Measurements from ENCODE around the gene FSD1.
"Not testable (repeated sequence)": the region's sequence is repeated elsewhere in the genome, so short reads cannot be mapped to it uniquely, and the experiment has no call there.

Gene FSD1

GRCh38 chr19:4345342-4346019, 41.1 kb downstream of the FSD1 start:
- DNase-seq (ENCODE audit: low read depth in 2 of 2): no peak

- DNase-seq (ENCODE audit: low read depth in 2 of 2): no peak
These were observed 41.6 kb downstream of the FSD1 start for GRCh38 chr19:4346020-4346383.

DNA sequence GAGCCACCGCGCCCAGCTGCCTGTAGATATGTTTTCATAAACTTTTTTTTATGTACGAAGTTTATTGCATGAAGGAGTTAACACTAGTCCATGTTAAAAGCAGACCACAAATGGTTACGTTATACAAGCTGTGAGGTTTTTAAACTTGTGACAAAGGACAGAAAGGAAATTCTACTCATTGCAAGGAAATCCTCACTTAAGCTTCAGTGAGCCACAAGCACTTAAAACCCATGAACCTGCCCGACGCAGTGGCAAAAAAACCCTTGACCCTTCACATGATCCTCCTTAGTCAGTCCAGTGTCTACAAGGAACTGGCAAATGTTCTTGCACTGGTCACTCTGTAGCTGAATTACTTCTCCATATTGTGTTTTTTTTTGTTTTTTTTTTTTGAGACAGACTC, 43.1 kb downstream of the FSD1 start:
- no peak for DNase-seq (ENCODE audit: low read depth in 2 of 2)

DNA sequence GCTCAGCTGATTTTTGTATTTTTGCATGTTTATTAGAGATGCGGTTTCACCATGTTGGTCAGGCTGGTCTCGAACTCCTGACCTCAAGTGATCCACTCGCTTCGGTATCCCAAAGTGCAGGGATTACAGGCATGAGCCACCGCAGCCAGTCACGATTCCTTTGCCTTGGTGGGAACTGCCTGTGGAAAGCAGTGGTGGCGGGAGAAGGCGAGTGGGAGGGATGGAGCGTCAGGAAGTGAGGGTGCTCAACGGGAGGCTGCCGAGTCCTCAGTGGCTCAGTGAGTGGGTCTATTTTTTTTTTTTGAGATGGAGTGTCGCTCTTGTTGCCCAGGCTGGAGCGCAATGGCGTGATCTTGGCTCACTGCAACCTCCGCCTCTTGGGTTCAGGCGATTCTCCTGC, 44.8 kb downstream of the FSD1 start:
- DNase-seq (ENCODE audit: low read depth in 2 of 2): not testable (repeated sequence)

- no peak for DNase-seq (ENCODE audit: low read depth in 2 of 2)
These were observed 45.7 kb downstream of the FSD1 start for GRCh38 chr19:4350111-4350510.

- DNase-seq (ENCODE audit: low read depth in 2 of 2): no peak
These were observed 46.3 kb downstream of the FSD1 start for GRCh38 chr19:4350726-4351125.

DNA sequence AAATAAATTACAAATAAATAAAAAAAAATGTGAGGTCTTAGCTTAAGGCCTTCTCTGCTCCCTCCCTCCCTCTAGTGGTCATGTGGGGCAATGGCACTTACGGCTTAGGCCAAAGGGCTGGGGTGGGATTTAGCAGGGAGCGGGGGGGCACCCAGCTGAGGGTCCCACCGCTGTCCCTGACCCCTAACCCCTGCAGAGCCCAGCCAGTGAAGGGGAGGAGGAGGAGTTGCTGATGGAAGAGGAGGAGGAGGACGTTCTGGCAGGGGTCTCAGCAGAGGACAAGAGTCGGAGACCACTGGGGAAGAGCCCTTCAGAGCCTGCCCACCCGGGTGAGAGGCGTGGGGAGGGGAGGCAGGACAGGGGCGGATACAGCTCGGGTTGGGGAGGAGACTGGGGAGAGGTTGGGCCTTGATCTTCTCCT, 48.3 kb downstream of the FSD1 start:
- peak; percentile 16 to 27 for DNase-seq (ENCODE audit: low read depth in 2 of 2)

DNA sequence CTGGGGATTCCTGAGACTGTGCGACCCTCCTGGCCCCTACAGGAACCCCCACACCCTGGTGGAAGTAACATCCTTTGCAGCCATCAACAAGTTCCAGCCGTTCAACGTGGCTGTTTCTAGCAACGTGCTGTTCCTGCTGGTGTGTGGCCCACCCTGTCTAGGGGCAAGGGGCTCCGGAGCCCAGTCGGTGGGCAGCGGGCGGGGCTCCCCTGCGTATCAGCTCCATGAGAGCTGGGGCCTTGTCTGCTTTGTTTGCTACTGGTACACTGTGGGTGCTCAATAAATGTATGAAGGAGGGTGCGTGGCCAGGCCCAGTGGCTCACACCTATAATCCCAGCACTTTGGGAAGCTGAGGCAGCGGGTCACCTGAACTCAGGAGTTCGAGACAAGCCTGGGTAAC, 49.9 kb downstream of the FSD1 start:
- DNase-seq (ENCODE audit: low read depth in 2 of 2): no peak

DNA sequence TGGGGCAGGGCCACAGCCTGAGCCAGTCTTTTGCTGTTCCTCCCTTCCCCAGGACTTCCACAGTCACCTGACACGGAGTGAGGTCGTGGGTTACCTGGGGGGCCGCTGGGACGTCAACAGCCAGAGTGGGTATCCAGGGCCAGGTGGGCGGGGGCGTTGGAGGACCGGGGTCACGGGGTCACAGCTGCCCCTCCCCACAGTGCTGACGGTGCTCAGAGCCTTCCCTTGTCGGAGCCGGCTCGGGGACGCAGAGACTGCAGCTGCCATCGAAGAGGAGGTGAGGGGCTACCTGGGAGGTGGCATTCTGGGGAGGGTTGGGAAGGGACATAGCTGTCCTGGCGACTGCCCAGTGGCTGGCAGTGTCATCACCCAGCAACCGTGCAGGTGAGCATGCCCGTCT, 50.5 kb downstream of the FSD1 start:
- no peak for DNase-seq (ENCODE audit: low read depth in 2 of 2)

- DNase-seq (ENCODE audit: low read depth in 2 of 2): no peak
These were observed 52.8 kb downstream of the FSD1 start for GRCh38 chr19:4357095-4357797.

DNA sequence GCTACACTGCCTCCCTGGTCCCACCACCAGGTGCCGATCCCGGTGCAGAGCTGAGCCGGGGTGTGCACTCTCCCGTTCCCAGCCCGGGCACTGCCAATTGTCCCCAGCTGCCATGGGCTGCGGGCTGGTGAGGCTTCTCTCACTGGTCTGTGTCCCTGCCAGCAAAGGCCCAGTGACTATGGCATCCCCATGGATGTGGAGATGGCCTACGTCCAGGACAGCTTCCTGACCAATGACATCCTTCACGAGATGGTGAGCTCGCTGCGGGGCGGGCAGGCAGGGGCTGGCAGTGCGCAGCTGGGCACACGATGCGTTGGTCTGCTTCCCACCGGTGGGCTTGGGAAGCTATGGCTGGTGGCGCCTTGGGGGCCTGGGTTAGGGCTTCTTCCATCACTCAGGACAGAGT, 53.5 kb downstream of the FSD1 start:
- DNase-seq (ENCODE audit: low read depth in 2 of 2): no peak

DNA sequence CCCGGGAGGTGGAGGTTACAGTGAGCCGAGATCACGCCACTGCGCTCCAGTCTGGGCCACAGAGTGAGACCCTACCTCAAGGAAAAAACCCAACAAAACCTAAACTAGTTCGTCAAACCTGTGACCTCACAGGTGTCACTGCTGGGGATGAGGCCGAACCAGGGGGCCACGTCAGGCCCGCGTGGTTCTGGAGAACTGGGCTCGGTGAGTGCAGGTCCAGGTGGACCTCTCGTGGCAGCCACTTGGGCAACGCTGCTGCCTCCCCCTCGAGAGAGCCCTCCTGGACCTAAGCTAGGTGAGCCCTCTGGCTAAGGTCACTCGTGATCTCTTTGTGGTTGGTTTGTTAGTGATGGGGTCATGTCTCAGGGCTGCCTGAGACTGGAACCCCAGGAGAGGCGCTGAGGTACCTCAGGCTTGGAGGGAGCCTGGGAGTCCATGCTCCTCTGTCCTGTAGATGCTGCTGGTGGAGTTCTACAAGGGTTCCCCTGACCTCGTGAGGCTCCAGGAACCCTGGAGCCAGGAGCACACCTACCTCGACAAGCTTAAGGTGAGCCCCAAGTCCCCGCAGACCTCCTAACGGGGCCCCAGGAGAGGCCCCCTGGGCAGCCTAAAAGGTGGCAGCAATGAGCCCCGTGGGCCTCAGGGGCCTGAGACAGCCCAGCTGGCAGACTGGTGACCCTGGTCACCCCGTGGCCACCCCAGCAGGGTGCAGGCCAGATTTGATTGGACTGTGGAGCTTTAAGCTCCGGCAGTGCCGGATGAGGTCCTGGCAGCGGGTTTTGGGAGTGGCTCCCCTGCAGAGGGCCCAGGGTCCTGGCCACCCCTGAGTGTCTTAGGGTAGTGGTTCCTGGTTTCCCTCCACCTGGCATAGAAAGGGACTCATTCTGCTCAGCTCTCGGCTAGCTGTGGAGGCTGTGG, 54.6 kb downstream of the FSD1 start:
- no peak for DNase-seq (ENCODE audit: low read depth in 2 of 2)

DNA sequence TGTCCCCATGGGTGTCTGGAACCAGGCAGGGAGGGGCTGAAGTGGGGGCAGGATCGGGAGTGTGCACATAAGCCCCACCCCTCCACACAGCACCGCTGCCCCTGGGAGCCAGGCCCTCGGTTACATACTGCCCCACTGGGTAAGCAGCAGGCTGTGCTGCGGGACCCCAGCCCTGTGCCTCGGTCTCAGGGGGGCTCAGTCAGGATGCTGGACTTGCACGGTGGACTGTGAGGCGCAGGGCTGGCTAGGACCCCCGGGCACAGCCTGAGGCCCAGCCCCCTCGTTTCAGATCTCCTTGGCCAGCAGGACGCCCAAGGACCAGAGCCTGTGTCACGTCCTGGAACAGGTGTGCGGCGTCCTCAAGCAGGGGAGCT, 55.2 kb downstream of the FSD1 start:
- no peak for DNase-seq (ENCODE audit: low read depth in 2 of 2)

- DNase-seq (ENCODE audit: low read depth in 2 of 2): no peak
These were observed 55.7 kb downstream of the FSD1 start for GRCh38 chr19:4360081-4360569.

DNA sequence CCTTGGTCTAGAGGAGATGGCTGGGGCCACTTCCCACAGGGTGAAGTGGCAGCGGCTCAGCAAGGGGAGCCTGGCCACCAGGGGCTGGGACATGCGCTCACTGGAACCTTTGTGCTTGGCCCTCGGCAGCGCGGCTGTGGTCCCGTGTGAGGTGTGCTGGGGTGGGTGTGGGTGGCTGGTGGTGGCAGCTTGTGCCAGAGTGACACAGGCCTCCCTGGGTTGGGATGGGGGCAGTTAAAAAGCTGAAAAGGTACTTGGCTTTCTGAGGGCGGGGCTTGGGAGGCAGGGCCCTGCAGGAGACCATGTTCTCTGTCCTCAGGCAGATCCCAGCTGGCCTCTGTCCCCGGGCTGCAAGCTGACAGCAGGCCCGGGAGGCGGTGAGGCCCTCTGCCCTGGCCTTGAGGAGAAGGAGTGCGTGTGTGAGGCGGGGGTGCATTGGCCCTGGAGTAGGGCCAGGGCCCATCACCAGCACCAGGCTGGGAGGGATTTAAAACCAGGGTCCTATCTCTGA, 56.3 kb downstream of the FSD1 start:
- no peak for DNase-seq (ENCODE audit: low read depth in 2 of 2)

GRCh38 chr19:4361152-4362046, 57.0 kb downstream of the FSD1 start:
- no peak for DNase-seq (ENCODE audit: low read depth in 2 of 2)

DNA sequence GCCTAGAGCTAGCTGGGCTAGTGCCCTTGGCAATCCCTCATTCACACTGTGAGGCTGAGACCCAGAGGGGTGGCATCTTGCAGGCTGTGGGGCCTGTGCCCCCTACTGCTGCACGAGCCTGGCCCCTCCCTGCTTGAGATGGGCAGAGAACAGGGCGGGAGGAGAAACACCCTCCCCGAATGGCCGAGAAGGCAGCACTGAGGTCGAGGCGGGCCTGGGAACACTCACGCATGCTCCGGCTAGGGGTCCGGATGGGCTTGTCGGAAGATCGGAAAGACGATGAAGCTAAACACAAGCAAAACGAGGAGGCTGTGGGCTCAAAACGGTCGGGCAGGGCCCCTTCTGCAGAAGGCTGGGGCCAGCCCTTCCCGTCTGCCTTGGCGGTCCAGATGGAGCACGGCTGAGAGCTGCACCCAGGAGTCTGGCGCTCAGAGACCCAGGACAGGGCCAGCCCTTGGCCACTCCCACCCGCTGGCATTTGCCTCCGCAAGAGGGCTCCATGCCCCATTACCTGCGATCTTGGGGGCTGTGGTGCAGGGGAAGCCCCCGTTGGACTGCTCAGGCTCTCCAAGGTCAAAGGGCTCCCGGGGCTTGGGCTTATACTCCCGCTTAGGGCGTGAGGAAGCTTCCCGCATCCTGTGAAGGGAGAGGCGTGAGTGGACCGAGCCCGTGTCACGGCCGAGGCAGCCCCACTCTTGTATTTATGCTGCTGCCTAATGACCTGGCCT, 57.9 kb downstream of the FSD1 start:
- no peak for DNase-seq (ENCODE audit: low read depth in 2 of 2)

DNA sequence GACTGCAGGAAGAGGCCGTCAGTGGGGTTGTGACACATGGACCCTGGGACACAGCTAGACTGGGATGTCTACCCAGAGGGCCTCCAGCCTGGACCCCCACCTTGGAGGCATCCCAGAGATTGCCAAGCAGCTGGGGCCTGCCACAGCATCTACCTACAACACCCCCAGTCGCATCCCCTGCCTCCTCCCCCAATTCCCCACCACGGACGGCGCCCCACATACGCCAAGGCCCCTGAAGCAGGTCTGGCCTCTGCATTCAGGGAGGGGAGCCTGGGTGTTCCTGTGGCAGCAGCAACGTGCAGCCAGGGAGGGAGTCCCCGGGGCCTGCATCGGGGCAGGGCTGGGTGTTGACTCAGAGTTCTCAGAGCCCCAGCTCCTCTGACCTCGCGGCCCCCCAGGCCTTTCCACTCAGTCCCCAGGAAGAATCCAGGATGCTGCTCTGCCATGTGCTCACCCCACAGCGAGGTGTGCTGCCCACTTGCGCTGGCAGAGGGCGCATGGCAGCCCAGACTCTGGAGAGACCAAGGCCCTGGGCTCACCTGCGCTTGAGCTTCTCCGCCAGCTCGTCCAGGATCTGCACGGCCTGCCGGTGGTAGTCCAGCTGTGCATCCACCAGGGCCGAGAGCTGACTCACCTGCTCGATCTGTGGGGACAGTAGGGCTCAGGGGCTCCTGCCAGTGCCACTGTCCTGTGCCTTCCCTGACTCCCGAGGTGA, 58.6 kb downstream of the FSD1 start:
- no peak for DNase-seq (ENCODE audit: low read depth in 2 of 2)

DNA sequence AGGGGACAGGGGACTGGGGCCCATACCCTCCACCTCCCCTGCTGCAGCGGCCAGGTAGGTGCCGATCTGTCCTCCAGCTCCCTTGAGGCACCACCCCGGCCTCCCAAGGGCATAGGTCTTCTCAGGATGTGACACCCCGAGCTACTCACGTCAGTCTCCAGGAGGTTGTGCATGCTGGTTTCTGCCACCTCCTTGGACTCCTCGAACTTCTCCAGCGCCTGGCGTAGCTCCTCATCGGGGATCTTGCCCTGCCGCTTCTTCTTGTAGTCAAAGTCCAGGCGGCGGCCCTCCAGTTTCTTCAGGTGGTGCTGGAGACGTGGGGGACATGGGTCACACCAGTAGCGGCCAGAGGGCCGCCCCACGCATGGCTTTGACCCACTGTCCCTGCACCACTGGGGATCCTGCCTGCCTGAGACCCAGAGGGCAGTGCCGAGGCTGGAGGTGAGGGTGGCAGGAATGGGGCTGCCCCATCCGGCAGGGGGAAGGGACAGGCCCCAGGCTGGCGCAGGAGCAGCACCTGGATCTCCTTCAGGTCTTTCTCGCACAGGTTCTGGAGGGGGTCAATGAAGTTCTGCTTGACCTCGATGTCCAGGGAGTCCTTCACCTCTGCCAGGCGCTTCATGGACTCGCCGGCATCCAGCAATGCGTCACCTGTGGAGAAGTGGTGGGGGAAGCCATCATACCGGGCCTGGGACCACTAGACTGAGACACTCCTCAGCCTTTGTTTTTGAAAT, 59.3 kb downstream of the FSD1 start:
- DNase-seq (ENCODE audit: low read depth in 2 of 2): no peak
